Transverse colon (tissue), 4 donors: ENCODE results near the gene ZNF512B.

ENCODE experiments used
- EP300 ChIP-seq: sonication (generic); formaldehyde crosslinking; IDR thresholded peaks from one replicate; pipeline ENCODE4 v1.6.1; 2017; ENCODE audit warnings: antibody characterized with exemption, low read depth
- POLR2A ChIP-seq: fragments of 450-650 bp; IDR thresholded peaks from one replicate; pipeline ENCODE4 v1.6.1; 2016; ENCODE audit warnings: antibody characterized with exemption, mild to moderate bottlenecking, moderate library complexity
- POLR2AphosphoS5 ChIP-seq, 3 donors: sonication (generic); formaldehyde crosslinking; IDR thresholded peaks; one replicate each; pipeline ENCODE4 v1.6.1; 2016; ENCODE audit warnings: antibody characterized with exemption in 3 of 3
- TF ChIP-seq, protein P1 (sequence below), 5 experiments: fragments of 200-600 bp in 3 of 5; fragments of 450-650 bp in 2 of 5; sonication (generic) in 3 of 5; IDR thresholded peaks; 1 replicate in 2 of 5; 2 replicates in 3 of 5; pipeline ENCODE4 v1.5.1; 2016 to 2017; ENCODE audit warnings: antibody characterized with exemption in 5 of 5, inconsistent platforms in 3 of 5, mild to moderate bottlenecking in 2 of 5, moderate library complexity in 1 of 5

DNA sequence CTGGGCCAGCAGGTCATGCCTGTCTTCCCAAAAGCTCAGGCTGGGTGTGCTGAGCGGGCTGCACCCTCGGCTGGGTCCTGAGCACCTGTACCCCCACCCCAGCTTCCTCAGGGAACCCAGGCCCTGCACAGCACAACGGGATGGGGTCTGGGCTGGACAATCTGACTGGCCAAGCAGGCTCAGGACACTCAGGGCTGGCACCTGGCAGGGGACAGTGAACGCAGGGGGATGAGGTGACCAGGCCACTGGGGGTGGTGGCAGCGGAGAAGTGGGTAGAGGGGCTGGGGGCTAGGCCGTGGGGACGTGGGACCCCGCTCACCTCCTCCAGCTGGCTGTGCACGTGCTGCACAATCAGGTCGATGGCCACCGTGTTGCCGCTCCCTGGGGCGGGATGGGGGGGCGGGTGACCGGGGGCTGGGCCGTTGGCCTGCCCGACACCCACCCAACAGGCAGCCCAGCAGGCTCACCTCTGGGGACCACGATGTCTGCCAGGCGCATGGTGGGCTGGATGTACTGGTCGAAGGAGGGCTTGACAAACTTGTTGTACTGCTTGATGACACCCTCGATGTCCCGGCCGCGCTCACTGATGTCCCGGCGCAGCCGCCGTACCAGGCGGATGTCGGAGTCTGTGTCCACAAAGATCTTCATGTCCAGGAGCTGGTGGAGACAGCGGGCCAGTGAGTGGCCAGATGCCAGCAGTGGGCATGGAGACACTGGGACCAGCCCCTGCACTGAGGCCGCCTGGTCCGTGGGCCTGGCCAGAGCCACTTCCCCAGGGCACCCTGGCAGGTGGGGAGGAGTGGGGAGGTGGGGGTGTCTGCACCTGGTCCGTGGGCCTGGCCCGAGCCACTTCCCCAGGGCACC lies 25.4 kb downstream of the ZNF512B start:
- TF ChIP-seq, protein P1, sequence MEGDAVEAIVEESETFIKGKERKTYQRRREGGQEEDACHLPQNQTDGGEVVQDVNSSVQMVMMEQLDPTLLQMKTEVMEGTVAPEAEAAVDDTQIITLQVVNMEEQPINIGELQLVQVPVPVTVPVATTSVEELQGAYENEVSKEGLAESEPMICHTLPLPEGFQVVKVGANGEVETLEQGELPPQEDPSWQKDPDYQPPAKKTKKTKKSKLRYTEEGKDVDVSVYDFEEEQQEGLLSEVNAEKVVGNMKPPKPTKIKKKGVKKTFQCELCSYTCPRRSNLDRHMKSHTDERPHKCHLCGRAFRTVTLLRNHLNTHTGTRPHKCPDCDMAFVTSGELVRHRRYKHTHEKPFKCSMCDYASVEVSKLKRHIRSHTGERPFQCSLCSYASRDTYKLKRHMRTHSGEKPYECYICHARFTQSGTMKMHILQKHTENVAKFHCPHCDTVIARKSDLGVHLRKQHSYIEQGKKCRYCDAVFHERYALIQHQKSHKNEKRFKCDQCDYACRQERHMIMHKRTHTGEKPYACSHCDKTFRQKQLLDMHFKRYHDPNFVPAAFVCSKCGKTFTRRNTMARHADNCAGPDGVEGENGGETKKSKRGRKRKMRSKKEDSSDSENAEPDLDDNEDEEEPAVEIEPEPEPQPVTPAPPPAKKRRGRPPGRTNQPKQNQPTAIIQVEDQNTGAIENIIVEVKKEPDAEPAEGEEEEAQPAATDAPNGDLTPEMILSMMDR (IDR thresholded peaks at IDR 0.05) = no peak
- TF ChIP-seq POLR2A (no peak), POLR2AphosphoS5 (IDR thresholded peaks at IDR 0.05) (no peak), EP300 (no peak)
